ENCODE data around the gene TMEM125.

- TF ChIP-seq, protein P1, sequence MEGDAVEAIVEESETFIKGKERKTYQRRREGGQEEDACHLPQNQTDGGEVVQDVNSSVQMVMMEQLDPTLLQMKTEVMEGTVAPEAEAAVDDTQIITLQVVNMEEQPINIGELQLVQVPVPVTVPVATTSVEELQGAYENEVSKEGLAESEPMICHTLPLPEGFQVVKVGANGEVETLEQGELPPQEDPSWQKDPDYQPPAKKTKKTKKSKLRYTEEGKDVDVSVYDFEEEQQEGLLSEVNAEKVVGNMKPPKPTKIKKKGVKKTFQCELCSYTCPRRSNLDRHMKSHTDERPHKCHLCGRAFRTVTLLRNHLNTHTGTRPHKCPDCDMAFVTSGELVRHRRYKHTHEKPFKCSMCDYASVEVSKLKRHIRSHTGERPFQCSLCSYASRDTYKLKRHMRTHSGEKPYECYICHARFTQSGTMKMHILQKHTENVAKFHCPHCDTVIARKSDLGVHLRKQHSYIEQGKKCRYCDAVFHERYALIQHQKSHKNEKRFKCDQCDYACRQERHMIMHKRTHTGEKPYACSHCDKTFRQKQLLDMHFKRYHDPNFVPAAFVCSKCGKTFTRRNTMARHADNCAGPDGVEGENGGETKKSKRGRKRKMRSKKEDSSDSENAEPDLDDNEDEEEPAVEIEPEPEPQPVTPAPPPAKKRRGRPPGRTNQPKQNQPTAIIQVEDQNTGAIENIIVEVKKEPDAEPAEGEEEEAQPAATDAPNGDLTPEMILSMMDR (IDR thresholded peaks at IDR 0.05; ENCODE audit: low read length): no peak
- TF ChIP-seq EZH2 (IDR thresholded peaks at IDR 0.05; ENCODE audit: borderline replicate concordance, low read length): no peak
Observed at GRCh38 chr1:43293896-43294760, 24.3 kb downstream of the TMEM125 start.

Measured in OCI-LY1 (cell line).